Trophoblast cell (in vitro differentiated cells and primary cell): ENCODE data around the gene SEC61A2.

ENCODE experiments used
- DNase-seq, 2 donors: peaks; one replicate each; pipeline ENCODE4 v3.0.0-alpha.2; 2016
- H2AFZ ChIP-seq: 2 replicates; pipeline ENCODE4 v1.6.1; 2013; ENCODE audit warnings: low read length, moderate library complexity, mild to moderate bottlenecking; ENCODE audit not compliant: insufficient read depth, poor library complexity
- H2AK5ac ChIP-seq: 2 replicates; pipeline ENCODE4 v1.6.1; 2013; ENCODE audit warnings: mild to moderate bottlenecking, low read length
- H2BK120ac ChIP-seq: 2 replicates; pipeline ENCODE4 v1.6.1; 2013; ENCODE audit warnings: low read length, mild to moderate bottlenecking, moderate library complexity; ENCODE audit not compliant: insufficient read depth, poor library complexity
- H2BK12ac ChIP-seq: 2 replicates; pipeline ENCODE4 v1.6.1; 2013; ENCODE audit warnings: mild to moderate bottlenecking, low read length, moderate library complexity
- H2BK5ac ChIP-seq: 2 replicates; pipeline ENCODE4 v1.6.1; 2013; ENCODE audit warnings: low read length, low read depth, moderate library complexity, mild to moderate bottlenecking; ENCODE audit not compliant: poor library complexity
- H3K14ac ChIP-seq: 2 replicates; pipeline ENCODE4 v1.6.1; 2013; ENCODE audit warnings: mild to moderate bottlenecking, low read length
- H3K18ac ChIP-seq: 2 replicates; pipeline ENCODE4 v1.6.1; 2013; ENCODE audit warnings: mild to moderate bottlenecking, low read length
- H3K23ac ChIP-seq: 2 replicates; pipeline ENCODE4 v1.6.1; 2013; ENCODE audit warnings: low read length
- H3K27ac ChIP-seq: 2 replicates; pipeline ENCODE4 v1.5.1; 2013; ENCODE audit warnings: low read depth, mild to moderate bottlenecking, inconsistent platforms, low read length, moderate library complexity
- H3K27me3 ChIP-seq: 2 replicates; pipeline ENCODE4 v1.6.1; 2013; ENCODE audit warnings: inconsistent platforms, mild to moderate bottlenecking, low read length, moderate library complexity; ENCODE audit not compliant: insufficient read depth
- H3K36me3 ChIP-seq, 2 experiments: 1 replicate in 1 of 2; 2 replicates in 1 of 2; pipeline ENCODE4 v1.6.1; 2013; ENCODE audit warnings: low read length in 2 of 2, mild to moderate bottlenecking in 2 of 2, moderate library complexity in 1 of 2; ENCODE audit not compliant: insufficient read depth in 2 of 2, control insufficient read depth in 1 of 2
- H3K4ac ChIP-seq: 2 replicates; pipeline ENCODE4 v1.6.1; 2013; ENCODE audit warnings: low read depth, mild to moderate bottlenecking, low read length, moderate library complexity
- H3K4me1 ChIP-seq, 2 experiments: 1 replicate in 1 of 2; 2 replicates in 1 of 2; pipeline ENCODE4 v1.6.1; 2013; ENCODE audit warnings: low read length in 2 of 2, mild to moderate bottlenecking in 2 of 2, moderate library complexity in 1 of 2; ENCODE audit not compliant: insufficient read depth in 2 of 2, control insufficient read depth in 1 of 2
- H3K4me2 ChIP-seq: 2 replicates; pipeline ENCODE4 v1.6.1; 2013; ENCODE audit warnings: inconsistent platforms, mild to moderate bottlenecking, low read length, moderate library complexity
- H3K4me3 ChIP-seq: 2 replicates; pipeline ENCODE4 v1.5.1; 2013; ENCODE audit warnings: mild to moderate bottlenecking, low read depth, low read length, inconsistent platforms
- H3K79me1 ChIP-seq: one replicate; pipeline ENCODE4 v1.6.1; 2013; ENCODE audit warnings: low read length
- H3K79me2 ChIP-seq: 2 replicates; pipeline ENCODE4 v1.6.1; 2013; ENCODE audit warnings: low read length, mild to moderate bottlenecking; ENCODE audit not compliant: control insufficient read depth, insufficient read depth, poor library complexity
- H3K9ac ChIP-seq: 2 replicates; pipeline ENCODE4 v1.6.1; 2013; ENCODE audit warnings: mild to moderate bottlenecking, low read length
- H3K9me3 ChIP-seq: 2 replicates; pipeline ENCODE4 v1.6.1; 2013; ENCODE audit warnings: low read depth, mild to moderate bottlenecking, control low read depth, inconsistent platforms, low read length; ENCODE audit not compliant: insufficient read depth
- H4K12ac ChIP-seq: 2 replicates; pipeline ENCODE4 v1.6.1; 2013; ENCODE audit warnings: low read depth, mild to moderate bottlenecking, low read length, moderate library complexity
- H4K8ac ChIP-seq: 2 replicates; pipeline ENCODE4 v1.6.1; 2013; ENCODE audit warnings: low read depth, mild to moderate bottlenecking, low read length, moderate library complexity
- H4K91ac ChIP-seq: one replicate; pipeline ENCODE4 v1.6.1; 2013; ENCODE audit warnings: low read depth, mild to moderate bottlenecking, low read length, moderate library complexity
- WGBS: extraction: QIAGEN DNeasy Blood & Tissue Kit; methylation state at CpG from one replicate; pipeline ENCODE4 v1.1.7; 2013; ENCODE audit warnings: missing lambda C conversion rate; ENCODE audit not compliant: insufficient read length, insufficient coverage; ENCODE audit errors: extremely low coverage; 5-methylcytosine and 5-hydroxymethylcytosine counted together

The SEC61A2 gene

GRCh38 chr10:12177642-12178041 lies 48.2 kb downstream of the SEC61A2 start:
- no peak for DNase-seq
- H3K27me3 ChIP-seq, result no peaks in the 10 kb centered on the region
- no peak overlapping the region for H4K12ac ChIP-seq
- H2BK12ac ChIP-seq, result no peak overlapping the region
- H3K4me3 ChIP-seq, result no peak overlapping the region
- no peak overlapping the region for H3K14ac ChIP-seq
- no peak overlapping the region for H2AFZ ChIP-seq
- no peaks in the 10 kb centered on the region for H3K4me1 ChIP-seq
- H4K8ac ChIP-seq, result no peak overlapping the region
- peaks cover under 1% of the 10 kb centered on the region for H3K9me3 ChIP-seq
- no peaks in the 10 kb centered on the region for H3K79me2 ChIP-seq
- no peak overlapping the region for H4K91ac ChIP-seq
- H3K9ac ChIP-seq, result no peak overlapping the region
- no peak overlapping the region for H3K23ac ChIP-seq
- H3K36me3 ChIP-seq, result peaks cover 33 to 43% of the 10 kb centered on the region in 2 experiments
- WGBS, result no CpG with 5 or more reads among the region's 9 CpGs
- no peak overlapping the region for H3K4me2 ChIP-seq
- no peak overlapping the region for H2AK5ac ChIP-seq
- no peak overlapping the region for H3K27ac ChIP-seq
- H3K4ac ChIP-seq, result no peak overlapping the region
- H3K18ac ChIP-seq, result no peak overlapping the region
- H3K79me1 ChIP-seq, result no peaks in the 10 kb centered on the region
- no peak overlapping the region for H2BK5ac ChIP-seq
- H2BK120ac ChIP-seq, result no peak overlapping the region

GRCh38 chr10:12179606-12180170 lies 50.2 kb downstream of the SEC61A2 start:
- H2BK120ac ChIP-seq, result no peak overlapping the region

GRCh38 chr10:12180221-12180974 lies 50.9 kb downstream of the SEC61A2 start:
- Histone ChIP-seq H3K79me1 (no peaks in the 10 kb centered on the region), H3K79me2 (no peaks in the 10 kb centered on the region), H3K9me3 (no peaks in the 10 kb centered on the region), H2AK5ac (no peak overlapping the region), H2AFZ (no peak overlapping the region), H3K9ac (no peak overlapping the region), H3K4ac (no peak overlapping the region), H4K91ac (no peak overlapping the region), H3K23ac (no peak overlapping the region), H3K27me3 (no peaks in the 10 kb centered on the region), H4K8ac (no peak overlapping the region), H2BK120ac (no peak overlapping the region), H2BK5ac (no peak overlapping the region), H4K12ac (no peak overlapping the region), H3K36me3 (peaks cover 21 to 26% of the 10 kb centered on the region in 2 experiments), H3K4me2 (no peak overlapping the region), H3K14ac (no peak overlapping the region), H3K4me1 (no peaks in the 10 kb centered on the region), H3K27ac (no peak overlapping the region), H3K18ac (no peak overlapping the region), H2BK12ac (no peak overlapping the region), H3K4me3 (no peak overlapping the region)
- no CpG with 5 or more reads among the region's 9 CpGs for WGBS
- DNase-seq, result no peak

More at GRCh38 chr10:12179606-12180170, 50.2 kb downstream of the SEC61A2 start:
- Histone ChIP-seq H3K9ac (no peak overlapping the region), H3K23ac (no peak overlapping the region), H3K79me1 (no peaks in the 10 kb centered on the region), H3K14ac (no peak overlapping the region), H3K4me2 (no peak overlapping the region), H2BK5ac (no peak overlapping the region), H3K27me3 (no peaks in the 10 kb centered on the region), H2AFZ (no peak overlapping the region), H3K4me3 (no peak overlapping the region), H3K27ac (no peak overlapping the region), H4K12ac (no peak overlapping the region), H4K8ac (no peak overlapping the region), H2AK5ac (no peak overlapping the region), H3K4me1 (no peaks in the 10 kb centered on the region), H3K4ac (no peak overlapping the region), H2BK12ac (no peak overlapping the region), H3K18ac (no peak overlapping the region), H3K36me3 (peaks cover 23 to 26% of the 10 kb centered on the region in 2 experiments), H4K91ac (no peak overlapping the region), H3K9me3 (no peaks in the 10 kb centered on the region), H3K79me2 (no peaks in the 10 kb centered on the region)
- DNase-seq, result no peak
- no CpG with 5 or more reads among the region's 4 CpGs for WGBS

- no CpG with 5 or more reads among the region's 13 CpGs for WGBS
- Histone ChIP-seq H3K23ac (no peak overlapping the region), H3K4me3 (no peak overlapping the region), H3K9me3 (no peaks in the 10 kb centered on the region), H2BK5ac (no peak overlapping the region), H2BK120ac (no peak overlapping the region), H3K9ac (no peak overlapping the region), H3K79me1 (no peaks in the 10 kb centered on the region), H3K4me1 (no peaks in the 10 kb centered on the region), H4K91ac (no peak overlapping the region), H3K36me3 (peaks cover 15 to 23% of the 10 kb centered on the region in 2 experiments), H4K8ac (no peak overlapping the region), H3K27ac (no peak overlapping the region), H3K14ac (no peak overlapping the region), H2AK5ac (no peak overlapping the region), H4K12ac (no peak overlapping the region), H3K18ac (no peak overlapping the region), H2AFZ (no peak overlapping the region), H3K4me2 (no peak overlapping the region), H3K27me3 (no peaks in the 10 kb centered on the region), H3K4ac (no peak overlapping the region), H3K79me2 (no peaks in the 10 kb centered on the region), H2BK12ac (no peak overlapping the region)
- no peak for DNase-seq
Measured at GRCh38 chr10:12181065-12181775, 51.7 kb downstream of the SEC61A2 start.
